HepG2 (cell line): ENCODE data around the gene PAQR7. TPM values are rescaled to one million over a fixed set of nuclear protein-coding genes. Genes with fewer than 3 reads are reported as not detected.

Experiments
- ATAC-seq: fragments of 200-7000 bp; cut with Tn5 transposase; 3 replicates; pipeline ENCODE4 v1.9.1; 2020; ENCODE audit warnings: mild to moderate bottlenecking, moderate library complexity
- BruUV-seq: library from RNA; stranded (reverse); fragments of 400-500 nt; replicated peaks from 2 replicates; lab custom pipeline; 2021; lab: Mats Ljungman, UMichigan
- CTCF ChIA-PET: fragments of 300-600 bp; formaldehyde crosslinking; extraction: SDS; loops from one replicate; lab custom pipeline; 2021; ENCODE audit warnings: low total read pairs, inconsistent platforms, low intra/inter-chr PET ratio; lab: Yijun Ruan, JAX
- POLR2A ChIA-PET: fragments of 350-600 bp; sonication (Branson Sonifier 250); formaldehyde crosslinking; loops from one replicate; lab custom pipeline; 2020; ENCODE audit warnings: antibody characterized with exemption, inconsistent platforms; lab: Yijun Ruan, JAX
- DNase-seq: peaks from one replicate; pipeline ENCODE4 v3.0.0-alpha.2; 2015; ENCODE audit warnings: low spot score
- FAIRE-seq: peaks from 3 replicates; lab custom pipeline; 2011; peaks lifted over from hg19 to GRCh38; lab: Jason Lieb, UNC
- H2AFZ ChIP-seq: one replicate; pipeline ENCODE4 v1.6.1; 2011; ENCODE audit warnings: low read length, inconsistent platforms
- H3K27ac ChIP-seq: fragments of 300-600 bp; 3 replicates; pipeline ENCODE4 v1.8.0; 2011; ENCODE audit warnings: mixed run types, mild to moderate bottlenecking, mixed read lengths, low read length, inconsistent platforms; ENCODE audit not compliant: insufficient read depth; ENCODE audit errors: extremely low read length
- H3K27me3 ChIP-seq, 2 experiments: fragments of 200-600 bp in 1 of 2; 2 replicates in 1 of 2; 3 replicates in 1 of 2; pipeline versions ENCODE4 v1.6.0 to v1.8.0; 2011; ENCODE audit warnings: low read length in 2 of 2, mild to moderate bottlenecking in 2 of 2, moderate library complexity in 2 of 2, inconsistent platforms in 1 of 2; ENCODE audit not compliant: insufficient read depth in 2 of 2, control insufficient read depth in 1 of 2
- H3K36me3 ChIP-seq, 2 experiments: fragments of 200-600 bp in 1 of 2; replicated peaks in 1 of 2; 2 replicates in 1 of 2; 3 replicates in 1 of 2; pipeline versions ENCODE4 v1.5.1 to v1.8.0; 2011; ENCODE audit warnings: low read length in 2 of 2, inconsistent platforms in 1 of 2; ENCODE audit not compliant: insufficient read depth in 2 of 2, control insufficient read depth in 1 of 2
- H3K4me1 ChIP-seq: 2 replicates; pipeline ENCODE4 v1.5.1; 2012; ENCODE audit warnings: low read length, inconsistent platforms; ENCODE audit not compliant: insufficient read depth
- H3K4me2 ChIP-seq: 2 replicates; pipeline ENCODE4 v1.6.0; 2011; ENCODE audit warnings: low read depth, low read length, inconsistent platforms
- H3K4me3 ChIP-seq, 3 experiments: fragments of 200-600 bp in 1 of 3; sonication (generic), shearing (Covaris generic) in 1 of 3; replicated peaks in 1 of 3; 2 replicates each; pipeline ENCODE4 v1.5.1; 2011 to 2016; ENCODE audit warnings: low read length in 3 of 3, inconsistent platforms in 2 of 3, low read depth in 2 of 3, mild to moderate bottlenecking in 2 of 3, control low read depth in 1 of 3, mixed read lengths in 1 of 3; ENCODE audit not compliant: insufficient read depth in 1 of 3
- H3K79me2 ChIP-seq: one replicate; pipeline ENCODE4 v1.6.1; 2011; ENCODE audit warnings: low read length, inconsistent platforms; ENCODE audit not compliant: insufficient read depth
- H3K9ac ChIP-seq: 2 replicates; pipeline ENCODE4 v1.6.0; 2011; ENCODE audit warnings: mild to moderate bottlenecking, low read depth, low read length, inconsistent platforms; ENCODE audit not compliant: insufficient read depth
- H3K9me3 ChIP-seq: 2 replicates; pipeline ENCODE4 v1.5.1; 2012; ENCODE audit warnings: mild to moderate bottlenecking, low read length
- H4K20me1 ChIP-seq: 2 replicates; pipeline ENCODE4 v1.6.0; 2011; ENCODE audit warnings: inconsistent platforms, mild to moderate bottlenecking, low read length, moderate library complexity; ENCODE audit not compliant: insufficient read depth
- ARNT2 ChIP-seq: sonication (generic); formaldehyde crosslinking; IDR thresholded peaks from 2 replicates; pipeline ENCODE4 v1.8.0; 2022; ENCODE audit warnings: mild to moderate bottlenecking, low read depth, missing genetic modification reagents, moderate library complexity
- CBX1 ChIP-seq: IDR thresholded peaks from one replicate; pipeline ENCODE4 v1.6.1; 2016; ENCODE audit warnings: antibody characterized with exemption, low read depth
- GLMP ChIP-seq: sonication (generic); formaldehyde crosslinking; IDR thresholded peaks from 2 replicates; pipeline ENCODE4 v1.9.0; 2021; ENCODE audit warnings: missing genetic modification reagents, mild to moderate bottlenecking, borderline replicate concordance
- KDM6A ChIP-seq: IDR thresholded peaks from 2 replicates; pipeline ENCODE4 v1.6.1; 2016; ENCODE audit warnings: low read depth
- MLLT10 ChIP-seq: sonication (generic); formaldehyde crosslinking; IDR thresholded peaks from 2 replicates; pipeline ENCODE4 v1.4.0; 2020; ENCODE audit warnings: missing genetic modification reagents
- MXI1 ChIP-seq: IDR thresholded peaks from 3 replicates; pipeline ENCODE4 v1.6.1; 2012; ENCODE audit warnings: low read depth, low read length, inconsistent platforms, borderline replicate concordance
- SMARCE1 ChIP-seq: fragments of 450-650 bp; IDR thresholded peaks from 2 replicates; pipeline ENCODE4 v1.6.1; 2017; ENCODE audit warnings: borderline replicate concordance
- SRSF1 ChIP-seq: fragments of 200-400 bp; formaldehyde crosslinking; optimal IDR thresholded peaks from 2 replicates; pipeline ENCODE3; 2017; ENCODE audit warnings: mild to moderate bottlenecking, low read depth, low read length, moderate library complexity
- ZNF414 ChIP-seq: sonication (generic); formaldehyde crosslinking; IDR thresholded peaks from 2 replicates; pipeline ENCODE4 v1.5.0; 2020; ENCODE audit warnings: missing genetic modification reagents
- ZNF788 ChIP-seq: sonication (generic); formaldehyde crosslinking; IDR thresholded peaks from 2 replicates; pipeline ENCODE4 v1.5.0; 2020; ENCODE audit warnings: mild to moderate bottlenecking, missing genetic modification reagents, borderline replicate concordance
- ZNF816 ChIP-seq: sonication (generic); formaldehyde crosslinking; IDR thresholded peaks from 2 replicates; pipeline ENCODE4 v1.8.0; 2022; ENCODE audit warnings: missing genetic modification reagents, mild to moderate bottlenecking, borderline replicate concordance
- ZNF841 ChIP-seq: sonication (generic); formaldehyde crosslinking; IDR thresholded peaks from 2 replicates; pipeline ENCODE4 v1.8.1; 2023; ENCODE audit warnings: missing genetic modification reagents, borderline replicate concordance
- WGBS: methylation state at CpG from one replicate; pipeline ENCODE4 v1.1.6; 2017; ENCODE audit warnings: low lambda C conversion rate; 5-methylcytosine and 5-hydroxymethylcytosine counted together
- in situ Hi-C: cut with HindIII; loops from 2 replicates; pipeline ENCODE4 v1.10.0; 2017; ENCODE audit warnings: low pct_unique_long_range_greater_than_20kb; ENCODE audit not compliant: extremely low pct_ligation_motif_present
- intact Hi-C: fragments of 100-400 bp; cut with micrococcal nuclease; formaldehyde crosslinking; loops from one replicate; pipeline ENCODE4 v1.10.0; 2022; ENCODE audit not compliant: unreplicated experiment
- polyA plus RNA-seq, 8 experiments: library from polyadenylated mRNA; depleted of rRNA in 3 of 8; stranded (reverse) in 7 of 8; unstranded in 1 of 8; fragments of >200 nt; fragmentation: Illumina TruSeq in 4 of 8; extraction: Trizol in 4 of 8; gene quantifications; 2 replicates each; pipeline versions ENCODE4 v1.2.1 to v1.2.3, GENCODE V29; 2011 to 2016; ENCODE audit warnings: low read depth in 4 of 8, missing spikeins in 1 of 8, mixed read lengths in 1 of 8; ENCODE audit not compliant: insufficient read depth in 1 of 8
- total RNA-seq, 5 experiments: library from RNA; depleted of rRNA; stranded (reverse); fragments of >200 nt; fragmentation: Illumina TruSeq; extraction: Trizol; gene quantifications; 2 replicates each; pipeline ENCODE4 v1.2.3, GENCODE V29; 2016; ENCODE audit warnings: low read depth in 1 of 5

PAQR7 gene
- total and polyA plus RNA-seq, 2 of the 13 experiments (the other 11 are each of a cell fraction or from before 2014, with no cell fraction given): 13.2 to 16.6 TPM

GRCh38 chr1:25876693-25877077 lies 1.2 kb upstream of the PAQR7 start:
- Histone ChIP-seq H3K4me3 (no peak overlapping the region), H3K27ac (no peak overlapping the region), H3K4me2 (no peak overlapping the region), H4K20me1 (no peaks in the 10 kb centered on the region), H3K27me3 (no peaks in the 10 kb centered on the region; a peak in 1 of 5 replicates), H3K79me2 (peaks cover 22% of the 10 kb centered on the region), H2AFZ (no peak overlapping the region), H3K9ac (no peak overlapping the region), H3K9me3 (no peaks in the 10 kb centered on the region), H3K36me3 (no peaks in the 10 kb centered on the region), H3K4me1 (peaks cover 71% of the 10 kb centered on the region)
- BruUV-seq: no TSS peak
- WGBS: 89% methylated on average over 2 of the region's 2 CpGs
- FAIRE-seq (no peak), DNase-seq (no peak), ATAC-seq (no peak)
- intact Hi-C loops: no loop called here
- ChIA-PET POLR2A (interaction anchor here (1.8 kb wide), 1 partner anchor 19 kb away, joined by 7 read pairs; no protein-coding TSS in a partner anchor), CTCF (no interaction called here)
- in situ Hi-C loops: no loop called here
- TF ChIP-seq ZNF816 (CRISPR knock-in tag) (no peak), KDM6A (CRISPR knock-in tag) (no peak), ZNF414 (CRISPR knock-in tag) (no peak), ZNF841 (CRISPR knock-in tag) (no peak), ZNF788 (CRISPR knock-in tag) (no peak), ARNT2 (no peak), SRSF1 (no peak), GLMP (CRISPR knock-in tag) (no peak), CBX1 (no peak), MXI1 (no peak), MLLT10 (CRISPR knock-in tag) (no peak), SMARCE1 (no peak)
